PC-3 (cell line): ENCODE data around the gene GPC4.

Source experiments
- CTCF ChIP-seq: fragments of 300-600 bp; sonication (generic); conservative IDR thresholded peaks from 2 replicates; pipeline ENCODE4 v1.5.1; 2017; ENCODE audit warnings: antibody characterized with exemption, low read depth, mild to moderate bottlenecking, low read length
- EZH2 ChIP-seq: fragments of 300-600 bp; sonication (generic); IDR thresholded peaks from one replicate; pipeline ENCODE4 v1.6.1; 2017; ENCODE audit warnings: antibody characterized with exemption, mild to moderate bottlenecking, low read length; ENCODE audit not compliant: unreplicated experiment
- EZH2phosphoT487 ChIP-seq: fragments of 300-600 bp; sonication (generic); IDR thresholded peaks from 2 replicates; pipeline ENCODE4 v1.6.1; 2018; ENCODE audit warnings: mild to moderate bottlenecking, antibody characterized with exemption, low read length, borderline replicate concordance

GRCh38 chrX:133376422-133376821, 38.9 kb downstream of the GPC4 start:
- TF ChIP-seq EZH2 (no peak), CTCF (no peak), EZH2phosphoT487 (no peak)
